Thyroid gland (tissue), 4 donors: ENCODE measurements around the gene ZNF516.

Experiments used
- CTCF ChIP-seq, 6 experiments: fragments of 200-600 bp in 3 of 6; fragments of 450-650 bp in 3 of 6; sonication (generic) in 3 of 6; IDR thresholded peaks; one replicate each; pipeline ENCODE4 v1.5.1; 2016 to 2019; ENCODE audit warnings: antibody characterized with exemption in 6 of 6, mild to moderate bottlenecking in 2 of 6, inconsistent platforms in 1 of 6, moderate library complexity in 1 of 6
- POLR2A ChIP-seq, 2 donors: fragments of 450-650 bp; IDR thresholded peaks; one replicate each; pipeline ENCODE4 v1.6.1; 2017; ENCODE audit warnings: antibody characterized with exemption in 2 of 2, mild to moderate bottlenecking in 2 of 2, moderate library complexity in 1 of 2

GRCh38 chr18:76518123-76518859, 23.2 kb upstream of the ZNF516 start:
- no peak for TF ChIP-seq CTCF (IDR thresholded peaks at IDR 0.05)
- no peak for TF ChIP-seq POLR2A (IDR thresholded peaks at IDR 0.05)
